GM18951 (cell line): ENCODE results near the gene FSCB.
"Not testable (repeated sequence)": the region's sequence is repeated elsewhere in the genome, so short reads cannot be mapped to it uniquely, and the experiment has no call there.

Experiments used
- POLR2A ChIP-seq: IDR thresholded peaks from 4 replicates; pipeline ENCODE4 v1.6.1; 2011; ENCODE audit warnings: mild to moderate bottlenecking; ENCODE audit not compliant: insufficient read length, insufficient read depth; ENCODE audit errors: extremely low read depth
- in situ Hi-C: fragments of 300-500 bp; cut with MboI; formaldehyde crosslinking; loops from one replicate; pipeline ENCODE4 v1.12.0; 2022; ENCODE audit warnings: low sequenced_read_pairs, mixed read lengths, inconsistent platforms; ENCODE audit not compliant: unreplicated experiment

The FSCB gene, protein sequence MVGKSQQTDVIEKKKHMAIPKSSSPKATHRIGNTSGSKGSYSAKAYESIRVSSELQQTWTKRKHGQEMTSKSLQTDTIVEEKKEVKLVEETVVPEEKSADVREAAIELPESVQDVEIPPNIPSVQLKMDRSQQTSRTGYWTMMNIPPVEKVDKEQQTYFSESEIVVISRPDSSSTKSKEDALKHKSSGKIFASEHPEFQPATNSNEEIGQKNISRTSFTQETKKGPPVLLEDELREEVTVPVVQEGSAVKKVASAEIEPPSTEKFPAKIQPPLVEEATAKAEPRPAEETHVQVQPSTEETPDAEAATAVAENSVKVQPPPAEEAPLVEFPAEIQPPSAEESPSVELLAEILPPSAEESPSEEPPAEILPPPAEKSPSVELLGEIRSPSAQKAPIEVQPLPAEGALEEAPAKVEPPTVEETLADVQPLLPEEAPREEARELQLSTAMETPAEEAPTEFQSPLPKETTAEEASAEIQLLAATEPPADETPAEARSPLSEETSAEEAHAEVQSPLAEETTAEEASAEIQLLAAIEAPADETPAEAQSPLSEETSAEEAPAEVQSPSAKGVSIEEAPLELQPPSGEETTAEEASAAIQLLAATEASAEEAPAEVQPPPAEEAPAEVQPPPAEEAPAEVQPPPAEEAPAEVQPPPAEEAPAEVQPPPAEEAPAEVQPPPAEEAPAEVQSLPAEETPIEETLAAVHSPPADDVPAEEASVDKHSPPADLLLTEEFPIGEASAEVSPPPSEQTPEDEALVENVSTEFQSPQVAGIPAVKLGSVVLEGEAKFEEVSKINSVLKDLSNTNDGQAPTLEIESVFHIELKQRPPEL

DNA sequence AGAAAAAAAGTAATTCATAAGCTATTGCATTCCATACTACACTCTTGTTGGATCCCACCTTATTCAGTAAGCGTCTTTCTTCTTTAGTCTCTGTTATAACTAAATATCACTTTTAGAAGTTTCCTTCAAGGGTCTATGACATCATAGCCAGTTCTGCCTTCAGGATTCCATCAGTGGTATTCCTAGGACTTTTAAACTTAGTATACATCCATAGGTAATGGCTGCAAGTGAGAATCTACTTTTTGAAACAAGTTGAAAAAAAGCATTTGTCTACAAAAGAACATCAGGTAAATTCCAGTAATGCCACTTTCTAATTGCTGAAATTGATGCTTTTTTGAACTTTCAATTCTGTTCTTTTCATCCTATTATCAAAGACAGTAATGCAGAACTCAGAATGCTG is at the start of gene FSCB:
FSCB (minus strand) TSS at position 101 of the 400 bp plus-strand sequence. CDS start 296 bp downstream, outside the sequence.
- in situ Hi-C loops: no loop called here
- no peak for TF ChIP-seq POLR2A

DNA sequence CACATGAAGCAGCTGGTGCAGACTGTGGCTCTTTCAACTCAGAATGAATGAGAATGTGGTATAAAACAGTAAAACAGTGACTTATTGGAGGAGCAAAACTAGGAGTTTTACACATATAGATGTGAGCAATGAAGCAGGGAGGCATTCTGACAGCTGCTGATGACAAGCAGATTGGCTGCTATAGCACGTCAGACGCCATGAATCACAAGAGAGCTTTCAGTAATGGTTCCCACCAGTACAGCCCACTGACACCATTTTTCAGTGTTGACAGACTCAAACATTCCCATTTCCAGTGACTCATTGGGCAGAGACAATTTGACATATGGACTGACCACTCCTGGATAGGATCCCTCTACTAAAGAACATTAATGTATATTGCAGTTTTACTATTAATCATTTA is 24.6 kb upstream of the FSCB start:
- in situ Hi-C loops: no loop called here
- no peak for TF ChIP-seq POLR2A

DNA sequence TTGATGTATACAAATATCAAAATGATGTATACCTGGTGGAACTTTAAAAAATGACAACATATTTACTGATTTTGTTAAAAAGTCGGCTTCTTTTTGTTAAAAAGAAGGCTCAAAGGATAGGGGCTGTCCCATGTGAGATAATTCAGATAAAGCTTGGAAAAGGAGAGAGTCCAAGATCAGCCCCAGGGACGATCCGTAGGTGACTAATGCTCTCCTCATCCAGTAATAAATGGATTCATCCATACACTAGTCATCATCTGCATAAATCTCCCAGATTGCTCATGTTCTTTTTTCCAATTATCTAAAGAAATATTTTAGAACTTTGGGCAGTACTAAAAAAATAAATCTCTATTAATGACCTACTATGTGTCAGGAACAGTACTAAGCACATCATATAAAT is 23.4 kb upstream of the FSCB start:
- in situ Hi-C loops: no loop called here
- TF ChIP-seq POLR2A: no peak

DNA sequence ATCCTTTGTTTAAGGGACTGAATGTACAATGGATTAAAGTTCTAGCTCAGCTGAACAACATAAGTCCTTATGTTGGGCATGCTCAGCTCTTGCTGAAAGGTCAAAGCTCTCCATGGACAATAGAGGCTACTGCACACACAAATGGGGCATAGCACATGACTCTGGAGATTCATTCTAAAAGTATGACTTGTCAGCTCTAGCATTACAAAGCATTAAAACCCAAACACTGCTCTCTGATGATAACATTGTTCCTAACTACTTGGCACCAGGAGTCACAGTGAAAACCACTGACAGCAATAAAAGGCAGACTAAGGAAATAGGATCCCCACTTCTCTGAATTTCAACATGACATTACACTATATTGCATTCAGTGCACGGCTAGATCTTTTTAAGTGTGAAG is 21.9 kb upstream of the FSCB start:
- no peak for TF ChIP-seq POLR2A
- in situ Hi-C loops: no loop called here

DNA sequence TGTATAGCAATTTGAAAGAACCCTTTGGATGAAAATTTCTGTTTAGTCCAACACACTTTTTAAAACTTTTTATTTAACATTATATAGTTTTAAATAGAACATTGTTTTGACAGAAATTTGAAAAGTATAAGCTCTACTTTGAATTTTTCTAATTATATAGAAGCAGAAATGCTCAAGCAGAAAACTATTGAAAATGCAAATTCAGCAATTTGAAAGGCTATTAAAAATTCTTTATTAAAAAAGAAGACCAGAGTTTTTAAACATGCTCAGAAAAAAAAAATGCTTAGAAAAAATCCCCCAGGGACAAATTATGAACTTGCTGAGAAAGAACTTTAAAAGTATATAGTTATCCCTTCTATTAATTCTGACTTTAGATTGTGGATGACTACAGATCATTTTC is 21.1 kb upstream of the FSCB start:
- in situ Hi-C loops: no loop called here
- TF ChIP-seq POLR2A: no peak

DNA sequence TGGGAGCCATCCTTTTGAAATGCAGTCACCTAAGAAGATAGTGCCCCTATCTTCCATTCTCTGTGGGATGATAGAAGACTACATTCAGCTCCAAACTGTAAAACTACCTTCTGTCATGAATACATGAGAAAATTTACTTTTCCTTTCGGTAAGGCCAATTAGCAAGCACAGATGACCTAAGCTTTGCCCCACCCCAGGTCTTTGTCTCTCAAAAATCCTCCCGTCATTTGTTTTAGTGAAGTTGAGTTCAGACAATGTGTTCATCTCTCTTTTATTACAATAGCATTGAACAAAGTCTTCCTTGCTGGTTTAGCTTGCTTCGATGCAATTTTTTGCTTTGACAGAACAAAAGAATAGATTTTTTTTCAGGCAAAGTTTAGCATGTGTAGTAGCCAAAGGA is 18.2 kb upstream of the FSCB start:
- TF ChIP-seq POLR2A: no peak
- in situ Hi-C loops: no loop called here

DNA sequence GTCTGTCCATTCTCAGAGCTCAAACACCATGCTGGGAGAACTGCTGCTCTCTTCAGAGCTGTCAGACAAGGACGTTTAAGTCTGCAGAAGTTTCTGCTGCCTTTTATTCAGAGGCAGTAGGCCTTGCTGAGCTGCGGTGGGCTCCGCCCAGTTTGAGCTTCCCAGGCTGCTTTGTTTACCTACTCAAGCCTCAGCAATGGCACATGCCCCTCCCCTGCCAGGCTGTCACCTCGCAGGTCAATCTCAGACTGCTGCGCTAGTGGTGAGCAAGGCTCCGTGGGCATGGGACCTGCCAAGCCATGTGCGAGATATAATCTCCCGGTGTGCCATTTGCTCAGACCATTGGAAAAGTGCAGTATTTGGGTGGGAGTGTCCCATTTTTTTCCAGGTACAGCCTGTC is 8.6 kb upstream of the FSCB start:
- in situ Hi-C loops: not testable (repeated sequence)

DNA sequence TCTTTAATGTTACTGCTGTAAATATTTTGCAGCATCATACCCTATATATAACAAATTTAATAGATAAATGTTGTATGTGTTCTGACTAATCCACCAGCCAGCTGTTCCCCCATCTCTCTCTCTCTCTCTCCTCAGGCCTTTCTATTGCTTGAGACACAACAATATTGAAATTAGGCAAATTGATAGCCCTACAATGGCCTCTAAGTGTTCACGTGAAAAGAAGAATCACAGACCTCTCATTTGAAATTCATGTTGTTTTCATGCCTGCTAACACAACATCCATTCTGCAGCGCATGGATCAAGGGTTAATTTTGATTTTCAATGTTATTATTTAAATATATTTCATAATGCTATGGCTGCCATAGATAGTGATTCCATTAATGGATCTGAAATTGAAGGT is 1.8 kb upstream of the FSCB start:
- no peak for TF ChIP-seq POLR2A
- in situ Hi-C loops: no loop called here

DNA sequence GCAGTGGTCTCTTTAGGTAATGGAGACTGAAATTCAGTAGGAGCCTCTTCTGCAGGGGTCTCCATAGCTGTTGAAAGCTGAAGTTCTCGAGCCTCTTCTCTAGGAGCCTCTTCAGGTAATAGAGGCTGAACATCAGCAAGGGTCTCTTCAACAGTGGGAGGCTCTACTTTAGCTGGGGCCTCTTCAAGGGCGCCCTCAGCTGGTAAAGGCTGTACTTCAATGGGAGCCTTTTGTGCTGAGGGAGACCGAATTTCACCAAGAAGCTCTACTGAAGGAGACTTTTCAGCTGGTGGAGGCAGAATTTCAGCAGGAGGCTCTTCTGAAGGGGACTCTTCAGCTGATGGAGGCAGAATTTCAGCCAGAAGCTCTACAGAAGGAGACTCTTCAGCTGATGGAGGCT is 1.5 kb downstream of the FSCB start:
- in situ Hi-C loops: no loop called here
- no peak for TF ChIP-seq POLR2A

DNA sequence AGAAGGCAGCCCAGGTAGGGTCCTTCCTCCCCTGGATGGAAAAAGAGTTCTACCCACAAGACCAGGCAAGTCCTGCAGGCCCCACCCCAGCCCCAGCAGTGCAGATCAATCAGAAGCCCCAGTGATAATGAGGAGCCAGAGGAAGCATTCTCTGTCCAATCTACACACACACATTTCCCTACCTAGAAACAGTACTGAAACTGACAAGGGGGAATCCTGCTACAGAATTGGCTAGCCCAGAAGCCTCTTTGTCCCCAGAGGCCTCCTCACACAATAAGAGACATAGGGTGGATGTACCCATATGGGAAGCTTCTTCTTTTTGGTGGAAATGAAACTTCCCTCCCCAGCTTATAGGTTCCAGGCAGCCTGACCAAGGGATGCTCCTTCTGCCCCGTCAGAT is 9.9 kb downstream of the FSCB start:
- in situ Hi-C loops: no loop called here
- TF ChIP-seq POLR2A: no peak

DNA sequence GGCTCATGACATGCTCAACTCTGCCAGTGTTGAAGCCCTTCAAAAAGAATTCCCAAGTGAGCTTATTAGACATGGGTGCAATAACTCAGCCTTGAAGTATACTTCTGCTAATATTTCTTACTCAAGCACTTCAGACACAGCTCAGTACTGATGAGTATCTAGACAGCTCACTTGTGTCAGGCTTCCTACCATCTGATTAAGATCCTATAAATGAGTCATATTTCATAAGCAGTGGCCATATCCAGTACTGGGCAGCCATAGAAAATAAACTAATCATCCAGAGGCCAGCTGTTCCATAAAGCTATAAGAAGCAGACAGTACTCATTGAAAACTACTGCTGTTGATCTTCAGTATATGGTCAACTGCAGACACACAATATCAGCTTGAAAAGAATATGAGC is 12.9 kb downstream of the FSCB start:
- in situ Hi-C loops: no loop called here
- TF ChIP-seq POLR2A: no peak

DNA sequence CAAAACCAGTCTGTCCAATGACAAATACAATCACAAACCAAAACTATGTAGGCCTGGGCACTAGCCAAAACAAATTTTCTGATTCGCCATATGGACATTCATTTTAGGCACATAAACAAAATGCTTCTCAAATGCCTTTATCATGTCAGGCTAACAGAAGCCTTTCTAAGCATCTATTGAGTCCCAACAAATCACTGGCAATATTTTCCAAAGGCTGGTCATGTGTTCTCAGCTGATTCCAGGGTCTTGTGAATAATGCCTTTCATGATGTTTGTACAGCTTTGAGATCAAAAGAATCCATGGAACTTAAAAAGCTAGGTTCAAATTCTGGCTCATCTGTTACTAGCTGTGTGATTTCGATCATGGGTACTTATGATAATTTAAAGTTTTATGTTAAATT is 16.1 kb downstream of the FSCB start:
- TF ChIP-seq POLR2A: no peak
- in situ Hi-C loops: no loop called here

DNA sequence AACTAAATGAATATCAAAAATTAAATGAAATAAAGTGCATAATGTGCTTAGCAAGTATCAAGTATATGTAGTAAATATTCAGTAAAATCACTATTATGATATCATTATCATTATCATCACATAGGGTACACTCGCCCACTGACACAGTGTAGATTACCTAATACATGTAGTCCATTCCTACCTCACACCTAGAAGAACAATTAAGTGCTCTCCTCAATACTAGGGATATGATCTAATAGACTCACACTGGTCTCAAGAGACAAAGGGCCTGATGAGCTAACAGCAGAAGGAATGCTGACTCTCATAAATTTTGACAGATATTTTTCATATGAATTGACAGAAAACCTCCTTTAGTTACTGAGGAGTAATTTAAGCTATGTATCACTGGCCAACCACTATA is 29.1 kb downstream of the FSCB start:
- no peak for TF ChIP-seq POLR2A

DNA sequence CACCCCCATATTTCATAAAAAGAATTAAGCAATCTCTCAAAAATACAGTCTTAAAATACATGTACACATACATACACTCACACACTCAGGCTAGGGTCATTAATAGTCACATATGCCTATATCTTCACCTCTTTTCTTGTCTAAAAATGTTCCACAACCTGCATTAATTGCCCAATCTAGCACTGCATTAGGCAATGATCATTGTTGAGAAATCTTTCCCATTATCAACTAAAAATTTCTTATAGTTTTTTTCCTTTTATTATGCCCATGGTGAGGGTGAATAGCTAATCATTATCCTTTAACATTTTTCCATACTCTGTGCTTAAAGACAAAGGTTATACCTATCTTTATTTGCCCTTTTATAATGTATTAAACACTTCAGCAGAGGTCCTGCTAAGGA is 38.3 kb downstream of the FSCB start:
- TF ChIP-seq POLR2A: no peak
- in situ Hi-C loops: no loop called here

More for the DNA sequence above, 29.1 kb downstream of the FSCB start:
- in situ Hi-C loops: no loop called here

DNA sequence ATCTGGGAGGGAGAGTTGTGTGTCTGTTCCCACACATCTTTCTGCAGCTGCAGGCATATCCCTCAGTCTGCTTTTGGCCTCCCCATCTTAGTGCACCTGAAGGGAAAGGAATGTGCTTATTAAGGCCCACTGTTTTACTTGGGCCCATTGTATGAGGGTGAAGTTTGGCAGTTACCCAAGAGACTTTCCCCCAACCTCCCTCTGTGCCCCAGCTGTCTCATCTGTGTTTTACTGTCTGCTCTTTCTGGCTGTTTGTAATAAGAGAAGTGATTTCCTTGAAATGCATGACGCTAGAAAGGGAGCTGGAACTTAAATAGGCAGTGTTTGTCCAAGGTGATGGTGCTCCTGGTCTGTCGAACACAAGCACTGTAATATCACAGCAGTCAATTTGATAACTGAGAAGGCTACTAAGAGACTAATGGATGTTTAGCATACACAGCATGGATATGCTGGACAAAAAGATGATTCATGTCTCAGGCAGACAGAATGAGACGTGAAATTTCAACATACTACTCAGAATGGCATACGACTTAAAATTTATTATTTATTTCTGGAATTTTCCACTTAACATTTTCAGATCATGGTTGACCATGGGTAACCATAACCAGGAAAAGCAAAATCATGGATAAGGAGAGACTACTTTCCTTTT is 43.6 kb downstream of the FSCB start:
- in situ Hi-C loops: no loop called here
- no peak for TF ChIP-seq POLR2A
